Fibroblast of mammary gland (primary cell): ENCODE measurements around the gene PTGER1.

Source experiments
- DNase-seq: peaks from one replicate; pipeline ENCODE4 v3.0.0-alpha.2; 2010; ENCODE audit warnings: low read depth
- H3K4me3 ChIP-seq: 2 replicates; pipeline ENCODE4 v1.5.1; 2011; ENCODE audit warnings: low read depth, mild to moderate bottlenecking, low read length, moderate library complexity; ENCODE audit not compliant: control insufficient read depth
- TF ChIP-seq, protein P1 (sequence below): conservative IDR thresholded peaks from 2 replicates; pipeline ENCODE4 v1.5.1; 2011; ENCODE audit warnings: low read depth, low read length, inconsistent platforms; ENCODE audit not compliant: control insufficient read depth, insufficient read depth

Gene PTGER1

DNA sequence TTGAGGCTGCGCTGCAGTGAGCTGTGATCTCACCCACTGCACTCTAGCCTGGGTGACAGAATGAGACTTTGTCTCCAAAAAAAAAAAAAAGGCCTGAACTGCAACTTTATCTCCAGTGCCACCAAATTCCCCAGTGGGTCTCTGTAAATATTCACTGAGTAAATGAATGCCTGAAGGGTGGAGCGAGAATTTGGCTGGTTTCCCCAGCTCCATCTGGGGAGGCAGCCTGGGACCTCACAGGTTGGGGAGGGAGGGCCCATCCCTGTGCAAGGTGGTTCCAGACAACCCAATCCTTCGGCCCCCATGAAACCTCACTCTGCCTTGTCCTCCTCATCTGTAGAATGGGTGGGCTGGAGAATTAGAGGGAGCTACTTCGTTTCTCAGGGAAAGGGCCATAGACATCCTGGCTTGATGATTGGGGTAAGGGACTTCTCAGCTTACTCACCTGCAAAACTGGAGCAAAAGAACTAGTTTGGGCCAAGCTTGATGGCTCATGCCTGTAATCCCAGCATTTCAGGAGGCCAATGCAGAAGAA, 46.2 kb downstream of the PTGER1 start:
- no peak for DNase-seq
- H3K4me3 ChIP-seq = no peak overlapping the region
- TF ChIP-seq, protein P1, sequence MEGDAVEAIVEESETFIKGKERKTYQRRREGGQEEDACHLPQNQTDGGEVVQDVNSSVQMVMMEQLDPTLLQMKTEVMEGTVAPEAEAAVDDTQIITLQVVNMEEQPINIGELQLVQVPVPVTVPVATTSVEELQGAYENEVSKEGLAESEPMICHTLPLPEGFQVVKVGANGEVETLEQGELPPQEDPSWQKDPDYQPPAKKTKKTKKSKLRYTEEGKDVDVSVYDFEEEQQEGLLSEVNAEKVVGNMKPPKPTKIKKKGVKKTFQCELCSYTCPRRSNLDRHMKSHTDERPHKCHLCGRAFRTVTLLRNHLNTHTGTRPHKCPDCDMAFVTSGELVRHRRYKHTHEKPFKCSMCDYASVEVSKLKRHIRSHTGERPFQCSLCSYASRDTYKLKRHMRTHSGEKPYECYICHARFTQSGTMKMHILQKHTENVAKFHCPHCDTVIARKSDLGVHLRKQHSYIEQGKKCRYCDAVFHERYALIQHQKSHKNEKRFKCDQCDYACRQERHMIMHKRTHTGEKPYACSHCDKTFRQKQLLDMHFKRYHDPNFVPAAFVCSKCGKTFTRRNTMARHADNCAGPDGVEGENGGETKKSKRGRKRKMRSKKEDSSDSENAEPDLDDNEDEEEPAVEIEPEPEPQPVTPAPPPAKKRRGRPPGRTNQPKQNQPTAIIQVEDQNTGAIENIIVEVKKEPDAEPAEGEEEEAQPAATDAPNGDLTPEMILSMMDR = no peak

DNA sequence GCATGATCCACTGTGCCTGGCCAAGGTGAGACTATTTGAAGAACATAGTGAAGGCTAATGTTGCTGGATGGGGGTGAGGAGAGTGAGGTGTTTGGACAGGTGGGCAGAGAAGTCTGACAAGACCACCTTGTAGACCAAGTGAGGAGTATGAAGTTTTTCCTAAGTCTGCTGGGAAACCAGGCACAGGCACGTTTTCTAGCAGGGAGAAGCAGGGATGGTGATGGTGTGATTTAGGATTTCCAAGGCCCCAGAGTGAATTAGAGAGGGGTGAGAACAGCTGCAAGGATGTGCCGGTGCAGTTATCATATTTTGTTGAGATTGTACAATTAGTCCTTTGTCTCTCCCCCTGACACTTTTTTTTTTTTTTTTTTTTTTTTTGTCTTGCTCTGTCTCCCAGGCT, 47.7 kb downstream of the PTGER1 start:
- DNase-seq = no peak
- TF ChIP-seq, protein P1 = no peak
- no peak overlapping the region for H3K4me3 ChIP-seq

DNA sequence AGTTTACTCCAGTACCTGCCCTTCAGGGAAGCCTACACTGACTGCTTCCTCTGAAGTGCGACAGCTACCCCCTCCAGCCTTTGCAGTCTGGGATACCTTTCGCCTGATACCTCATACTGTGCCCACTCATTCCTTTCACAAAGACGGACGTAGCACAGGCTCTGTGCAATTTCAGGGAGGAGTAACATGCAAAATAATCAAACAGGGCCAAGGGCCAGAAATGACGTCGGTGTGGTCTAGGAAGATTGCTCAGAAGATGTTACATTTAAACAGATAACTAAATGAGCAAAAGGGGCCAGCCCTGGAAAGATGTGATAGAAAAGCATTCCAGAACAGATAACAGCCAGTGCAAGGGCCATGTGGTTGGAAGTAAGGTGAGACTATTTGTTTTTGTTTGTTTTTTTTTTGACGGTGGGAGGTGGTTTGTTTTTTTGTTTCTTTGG, 49.4 kb downstream of the PTGER1 start:
- no peak overlapping the region for H3K4me3 ChIP-seq
- DNase-seq = peak; percentile 85
- TF ChIP-seq, protein P1 = no peak
